A673 (cell line): ENCODE data around the gene PTER. TPM values are rescaled to one million over a fixed set of nuclear protein-coding genes. Genes with fewer than 3 reads are reported as not detected.

Experiments
- BruUV-seq: library from RNA; stranded (reverse); fragments of 400-500 nt; replicated peaks from 2 replicates; lab custom pipeline; 2021; lab: Mats Ljungman, UMichigan
- CTCF ChIA-PET: fragments of 300-600 bp; sonication (Branson Sonifier 250); formaldehyde crosslinking; loops from one replicate; lab custom pipeline; 2022; ENCODE audit warnings: antibody characterized with exemption; lab: Charles Lee
- POLR2A ChIA-PET: fragments of 300-600 bp; sonication (Branson Sonifier 250); formaldehyde crosslinking; loops from one replicate; lab custom pipeline; 2022; ENCODE audit warnings: antibody characterized with exemption; ENCODE audit not compliant: low non-redundant PET; lab: Charles Lee
- DNase-seq: peaks from one replicate; pipeline ENCODE4 v3.0.0-alpha.2; 2015; ENCODE audit warnings: low spot score
- H3K27ac ChIP-seq: fragments of 200-600 bp; sonication (generic); 2 replicates; pipeline ENCODE4 v1.5.1; 2016; ENCODE audit warnings: mixed run types, low read depth, mild to moderate bottlenecking, mixed read lengths, antibody characterized with exemption, low read length; ENCODE audit not compliant: poor library complexity, severe bottlenecking
- H3K27me3 ChIP-seq: fragments of 200-600 bp; sonication (generic); replicated peaks from 2 replicates; pipeline ENCODE4 v1.6.1; 2017; ENCODE audit warnings: mixed run types, low read depth, mild to moderate bottlenecking, mixed read lengths, antibody characterized with exemption, low read length; ENCODE audit not compliant: insufficient read depth, poor library complexity
- H3K36me3 ChIP-seq: fragments of 200-600 bp; sonication (generic); 2 replicates; pipeline ENCODE4 v1.6.1; 2016; ENCODE audit warnings: mixed run types, mild to moderate bottlenecking, mixed read lengths, antibody characterized with exemption, low read length; ENCODE audit not compliant: insufficient read depth, poor library complexity, severe bottlenecking
- H3K4me1 ChIP-seq: fragments of 200-600 bp; sonication (generic); 2 replicates; pipeline ENCODE4 v1.6.1; 2017; ENCODE audit warnings: mixed run types, mild to moderate bottlenecking, mixed read lengths, antibody characterized with exemption, low read length; ENCODE audit not compliant: insufficient read depth, poor library complexity, severe bottlenecking
- H3K4me3 ChIP-seq: fragments of 200-600 bp; sonication (generic); 2 replicates; pipeline ENCODE4 v1.5.1; 2016; ENCODE audit warnings: low read depth, mixed run types, mild to moderate bottlenecking, mixed read lengths, low read length; ENCODE audit not compliant: poor library complexity, severe bottlenecking
- H3K9me3 ChIP-seq: fragments of 200-600 bp; sonication (generic); 2 replicates; pipeline ENCODE4 v1.6.1; 2016; ENCODE audit warnings: mixed run types, low read depth, mild to moderate bottlenecking, mixed read lengths, antibody characterized with exemption, low read length; ENCODE audit not compliant: poor library complexity, severe bottlenecking
- CTCF ChIP-seq: fragments of 300-800, 200-600 bp; sonication (generic); conservative IDR thresholded peaks from 2 replicates; pipeline ENCODE4 v1.5.1; 2017; ENCODE audit warnings: low read depth, mild to moderate bottlenecking, antibody characterized with exemption, low read length, moderate library complexity, mixed read lengths
- EZH2 ChIP-seq: fragments of 200-600 bp; sonication (generic); IDR thresholded peaks from 2 replicates; pipeline ENCODE4 v1.6.1; 2017; ENCODE audit warnings: borderline replicate concordance, low read depth, mild to moderate bottlenecking, mixed read lengths, antibody characterized with exemption, low read length; ENCODE audit not compliant: poor library complexity, severe bottlenecking
- intact Hi-C: fragments of 100-400 bp; cut with micrococcal nuclease; formaldehyde crosslinking; loops from one replicate; pipeline ENCODE4 v1.10.0; 2022; ENCODE audit not compliant: unreplicated experiment
- total RNA-seq: library from RNA; stranded (reverse); gene quantifications from 2 replicates; pipeline ENCODE4 v1.2.3, GENCODE V29; 2021

The PTER gene
- total RNA-seq, 1 experiment from 2014 or later = 1.4 TPM

GRCh38 chr10:16505161-16505560, 68.4 kb downstream of the PTER start:
- DNase-seq = peak; percentile 70
- H3K4me1 ChIP-seq = peaks cover 6% of the 10 kb centered on the region
- no peaks in the 10 kb centered on the region for H3K36me3 ChIP-seq
- peaks cover 17% of the 10 kb centered on the region for H3K27me3 ChIP-seq
- POLR2A ChIA-PET = no interaction called here
- intact Hi-C loops = no loop called here
- H3K4me3 ChIP-seq = no peak overlapping the region
- TF ChIP-seq CTCF = no peak
- no peak for TF ChIP-seq EZH2
- H3K9me3 ChIP-seq = no peaks in the 10 kb centered on the region
- BruUV-seq = no TSS peak
- H3K27ac ChIP-seq = no peak overlapping the region
- CTCF ChIA-PET = no interaction called here

GRCh38 chr10:16509996-16510395, 73.2 kb downstream of the PTER start:
- TF ChIP-seq EZH2 (no peak), CTCF (no peak)
- Histone ChIP-seq H3K4me1 (peaks cover 2% of the 10 kb centered on the region), H3K4me3 (no peak overlapping the region), H3K27me3 (peaks cover 55% of the 10 kb centered on the region), H3K36me3 (no peaks in the 10 kb centered on the region), H3K27ac (no peak overlapping the region), H3K9me3 (no peaks in the 10 kb centered on the region)
- DNase-seq = peak; percentile 23
- no TSS peak for BruUV-seq
- intact Hi-C loops = no loop called here
- POLR2A ChIA-PET = no interaction called here
- CTCF ChIA-PET = no interaction called here

- Histone ChIP-seq H3K27me3 (peaks cover 62% of the 10 kb centered on the region), H3K9me3 (no peaks in the 10 kb centered on the region), H3K4me1 (no peaks in the 10 kb centered on the region), H3K36me3 (no peaks in the 10 kb centered on the region), H3K27ac (no peak overlapping the region), H3K4me3 (no peak overlapping the region)
- ChIA-PET POLR2A (no interaction called here), CTCF (no interaction called here)
- no TSS peak for BruUV-seq
- TF ChIP-seq EZH2 = no peak
- no peak for DNase-seq
- intact Hi-C loops = no loop called here
Measured at GRCh38 chr10:16510843-16511242, 74.0 kb downstream of the PTER start.

- intact Hi-C loops = no loop called here
- H3K27me3 ChIP-seq = peaks cover 99% of the 10 kb centered on the region
- POLR2A ChIA-PET = no interaction called here
Measured at GRCh38 chr10:16518822-16519221, 82.0 kb downstream of the PTER start.

More at GRCh38 chr10:16518822-16519221, 82.0 kb downstream of the PTER start:
- Histone ChIP-seq H3K4me1 (peaks cover 8% of the 10 kb centered on the region), H3K27ac (no peak overlapping the region), H3K4me3 (no peak overlapping the region), H3K36me3 (no peaks in the 10 kb centered on the region), H3K9me3 (no peaks in the 10 kb centered on the region)
- BruUV-seq = no TSS peak
- peak; percentile 22 for DNase-seq
- peak; percentile 49; the same call in 1 of the 2 replicates for TF ChIP-seq CTCF
- no peak for TF ChIP-seq EZH2
- CTCF ChIA-PET = interaction anchor here (0.7 kb wide), 2 partner anchors 9 to 22 kb away, joined by 4 to 5 read pairs; no protein-coding TSS in a partner anchor
